KOPT-K1 (cell line): ENCODE measurements around the gene ZNF519.

Experiments used
- H3K27ac ChIP-seq: fragments of 200-600 bp; sonication (generic); 2 replicates; pipeline ENCODE4 v1.5.1; 2016; ENCODE audit warnings: antibody characterized with exemption, mild to moderate bottlenecking, low read depth, low read length; ENCODE audit not compliant: poor library complexity, severe bottlenecking
- H3K36me3 ChIP-seq: fragments of 200-600 bp; sonication (generic); 2 replicates; pipeline ENCODE4 v1.5.1; 2017; ENCODE audit warnings: antibody characterized with exemption, mild to moderate bottlenecking, low read length, moderate library complexity; ENCODE audit not compliant: insufficient read depth
- H3K9me3 ChIP-seq: fragments of 200-600 bp; sonication (generic); 2 replicates; pipeline ENCODE4 v1.5.1; 2017; ENCODE audit warnings: antibody characterized with exemption, low read length, mild to moderate bottlenecking; ENCODE audit not compliant: insufficient read depth, poor library complexity, severe bottlenecking

The ZNF519 gene

GRCh38 chr18:14089781-14090180 lies 42.5 kb downstream of the ZNF519 start:
- no peak overlapping the region for H3K27ac ChIP-seq

GRCh38 chr18:14089191-14089590 lies 43.0 kb downstream of the ZNF519 start:
- H3K9me3 ChIP-seq: no peaks in the 10 kb centered on the region
- H3K27ac ChIP-seq: no peak overlapping the region
- no peaks in the 10 kb centered on the region for H3K36me3 ChIP-seq

More at GRCh38 chr18:14089781-14090180, 42.5 kb downstream of the ZNF519 start:
- Histone ChIP-seq H3K9me3 (no peaks in the 10 kb centered on the region), H3K36me3 (no peaks in the 10 kb centered on the region)

- H3K36me3 ChIP-seq: no peaks in the 10 kb centered on the region
- no peaks in the 10 kb centered on the region for H3K9me3 ChIP-seq
- no peak overlapping the region for H3K27ac ChIP-seq
Measured at GRCh38 chr18:14086458-14087231, 45.6 kb downstream of the ZNF519 start.

- Histone ChIP-seq H3K9me3 (no peaks in the 10 kb centered on the region), H3K36me3 (no peaks in the 10 kb centered on the region), H3K27ac (no peak overlapping the region)
Measured at GRCh38 chr18:14085770-14086457, 46.3 kb downstream of the ZNF519 start.

- Histone ChIP-seq H3K36me3 (peaks cover 19% of the 10 kb centered on the region), H3K27ac (no peak overlapping the region)
Measured at GRCh38 chr18:14075196-14075595, 57.0 kb downstream of the ZNF519 start.

GRCh38 chr18:14074187-14074586 lies 58.0 kb downstream of the ZNF519 start:
- Histone ChIP-seq H3K36me3 (peaks cover 17% of the 10 kb centered on the region), H3K9me3 (no peaks in the 10 kb centered on the region), H3K27ac (no peak overlapping the region)

More at GRCh38 chr18:14075196-14075595, 57.0 kb downstream of the ZNF519 start:
- H3K9me3 ChIP-seq: no peaks in the 10 kb centered on the region

GRCh38 chr18:14053661-14054060 lies 78.6 kb downstream of the ZNF519 start:
- Histone ChIP-seq H3K9me3 (peaks cover 13% of the 10 kb centered on the region), H3K27ac (no peak overlapping the region), H3K36me3 (no peaks in the 10 kb centered on the region)
